DND-41 (cell line): Measurements from ENCODE around the gene PUSL1.

Experiments
- ATAC-seq: fragments of 200-7000 bp; cut with Tn5 transposase; 3 replicates; pipeline ENCODE4 v1.9.1; 2021; ENCODE audit warnings: low read depth; ENCODE audit not compliant: insufficient read depth
- DNase-seq: peaks from one replicate; pipeline ENCODE4 v3.0.0-alpha.2; 2020
- H2AFZ ChIP-seq: 2 replicates; pipeline ENCODE4 v1.6.0; 2012; ENCODE audit warnings: low read depth, low read length
- H3K27ac ChIP-seq: 2 replicates; pipeline ENCODE4 v1.5.1; 2012; ENCODE audit warnings: low read length, inconsistent platforms
- H3K27me3 ChIP-seq: fragments of 200-600 bp; sonication (generic); 2 replicates; pipeline ENCODE4 v1.6.0; 2012; ENCODE audit warnings: low read length, mild to moderate bottlenecking, inconsistent platforms; ENCODE audit not compliant: insufficient read depth, poor library complexity
- H3K36me3 ChIP-seq: 2 replicates; pipeline ENCODE4 v1.5.1; 2012; ENCODE audit warnings: low read length, inconsistent platforms; ENCODE audit not compliant: insufficient read depth
- H3K4me1 ChIP-seq: 2 replicates; pipeline ENCODE4 v1.5.1; 2012; ENCODE audit warnings: mild to moderate bottlenecking, low read length; ENCODE audit not compliant: insufficient read depth
- H3K4me2 ChIP-seq: 2 replicates; pipeline ENCODE4 v1.6.0; 2012; ENCODE audit warnings: mild to moderate bottlenecking, moderate library complexity, low read length, inconsistent platforms; ENCODE audit not compliant: insufficient read depth
- H3K4me3 ChIP-seq, 2 experiments: fragments of 200-600 bp in 1 of 2; shearing (Covaris generic) in 1 of 2; 2 replicates each; pipeline ENCODE4 v1.5.1; 2012 to 2016; ENCODE audit warnings: inconsistent platforms in 2 of 2, low read length in 2 of 2, mild to moderate bottlenecking in 2 of 2, low read depth in 1 of 2, moderate library complexity in 1 of 2
- H3K79me2 ChIP-seq: 2 replicates; pipeline ENCODE4 v1.6.0; 2012; ENCODE audit warnings: low read length, inconsistent platforms; ENCODE audit not compliant: insufficient read depth
- H3K9ac ChIP-seq: 2 replicates; pipeline ENCODE4 v1.6.0; 2012; ENCODE audit warnings: low read depth, mild to moderate bottlenecking, inconsistent platforms, low read length, moderate library complexity
- H3K9me3 ChIP-seq: 2 replicates; pipeline ENCODE4 v1.5.1; 2012; ENCODE audit warnings: low read length, moderate library complexity, mild to moderate bottlenecking, inconsistent platforms; ENCODE audit not compliant: insufficient read depth, severe bottlenecking
- H4K20me1 ChIP-seq: 2 replicates; pipeline ENCODE4 v1.6.0; 2012; ENCODE audit warnings: low read length; ENCODE audit not compliant: insufficient read depth
- CTCF ChIP-seq: IDR thresholded peaks from 2 replicates; pipeline ENCODE4 v1.5.1; 2012; ENCODE audit warnings: borderline replicate concordance, low read length, moderate library complexity, mild to moderate bottlenecking; ENCODE audit not compliant: poor library complexity, severe bottlenecking; ENCODE audit errors: extremely low read depth
- EZH2 ChIP-seq: IDR thresholded peaks from 3 replicates; pipeline ENCODE4 v1.6.1; 2012; ENCODE audit warnings: borderline replicate concordance, low read depth, mild to moderate bottlenecking, moderate library complexity, low read length, inconsistent platforms; ENCODE audit not compliant: severe bottlenecking

Gene PUSL1

GRCh38 chr1:1328254-1328653, 19.9 kb downstream of the PUSL1 start:
- H3K27me3 ChIP-seq: no peaks in the 10 kb centered on the region
- no peak overlapping the region for H3K4me2 ChIP-seq
- peaks cover 33% of the 10 kb centered on the region for H3K79me2 ChIP-seq
- no peak overlapping the region for H3K4me3 ChIP-seq
- peaks cover 57% of the 10 kb centered on the region for H4K20me1 ChIP-seq
- DNase-seq (no peak), ATAC-seq (no peak)
- H3K4me1 ChIP-seq: peaks cover 23% of the 10 kb centered on the region
- H3K9ac ChIP-seq: no peak overlapping the region
- no peak overlapping the region for H2AFZ ChIP-seq
- peaks cover 21% of the 10 kb centered on the region for H3K36me3 ChIP-seq
- H3K9me3 ChIP-seq: no peaks in the 10 kb centered on the region
- no peak for TF ChIP-seq CTCF
- TF ChIP-seq EZH2: no peak
- H3K27ac ChIP-seq: no peak overlapping the region

- no peak overlapping the region for H2AFZ ChIP-seq
- peaks cover 62% of the 10 kb centered on the region for H4K20me1 ChIP-seq
- no peak overlapping the region for H3K4me2 ChIP-seq
- peaks cover 23% of the 10 kb centered on the region for H3K79me2 ChIP-seq
- no peaks in the 10 kb centered on the region for H3K27me3 ChIP-seq
- TF ChIP-seq CTCF (no peak), EZH2 (no peak)
- no peak overlapping the region for H3K27ac ChIP-seq
- peaks cover 18% of the 10 kb centered on the region for H3K4me1 ChIP-seq
- ATAC-seq (no peak), DNase-seq (no peak)
- no peak overlapping the region for H3K4me3 ChIP-seq
- no peak overlapping the region for H3K9ac ChIP-seq
- H3K36me3 ChIP-seq: peaks cover 20% of the 10 kb centered on the region
- no peaks in the 10 kb centered on the region for H3K9me3 ChIP-seq
Observed at GRCh38 chr1:1329304-1330210, 21.2 kb downstream of the PUSL1 start.

GRCh38 chr1:1330366-1331067, 22.1 kb downstream of the PUSL1 start:
- no peak for DNase-seq
- no peak for TF ChIP-seq EZH2
- TF ChIP-seq CTCF: no peak
- no peak for ATAC-seq
- Histone ChIP-seq H3K27ac (no peak overlapping the region), H3K36me3 (peaks cover 20% of the 10 kb centered on the region), H3K79me2 (peaks cover 14% of the 10 kb centered on the region), H3K9me3 (no peaks in the 10 kb centered on the region), H3K9ac (no peak overlapping the region), H3K27me3 (no peaks in the 10 kb centered on the region), H3K4me1 (peaks cover 11% of the 10 kb centered on the region), H3K4me2 (no peak overlapping the region), H2AFZ (no peak overlapping the region), H4K20me1 (peaks cover 65% of the 10 kb centered on the region), H3K4me3 (no peak overlapping the region)
